IMR-90 (cell line): Measurements from ENCODE around the gene ARSJ. TPM values are rescaled to one million over a fixed set of nuclear protein-coding genes. Genes with fewer than 3 reads are reported as not detected.

Source experiments
- ATAC-seq: fragments of 200-7000 bp; cut with Tn5 transposase; 2 replicates; pipeline ENCODE4 v1.9.1; 2020; ENCODE audit warnings: low read depth, mild to moderate bottlenecking, moderate library complexity
- BruUV-seq: library from RNA; stranded (reverse); fragments of 400-500 nt; replicated peaks from 2 replicates; lab custom pipeline; 2021; lab: Mats Ljungman, UMichigan
- CTCF ChIA-PET: fragments of 300-600 bp; formaldehyde crosslinking; extraction: SDS; loops from one replicate; lab custom pipeline; 2021; ENCODE audit warnings: antibody characterized with exemption; lab: Yijun Ruan, JAX
- POLR2A ChIA-PET: fragments of 300-600 bp; sonication (Branson Sonifier 250); formaldehyde crosslinking; loops from one replicate; lab custom pipeline; 2022; ENCODE audit warnings: antibody characterized with exemption; ENCODE audit not compliant: unreplicated experiment; lab: Charles Lee
- DNase-seq: peaks from one replicate; pipeline ENCODE4 v3.0.0; 2013
- H2AFZ ChIP-seq: replicated peaks from 2 replicates; pipeline ENCODE3; 2013; ENCODE audit warnings: low read length, mild to moderate bottlenecking; ENCODE audit not compliant: poor library complexity
- H2AK5ac ChIP-seq: 2 replicates; pipeline ENCODE4 v1.6.1; 2013; ENCODE audit warnings: low read depth, low read length, inconsistent platforms
- H2AK9ac ChIP-seq: replicated peaks from 2 replicates; pipeline ENCODE3; 2013; ENCODE audit warnings: mild to moderate bottlenecking, low read depth, low read length, moderate library complexity; ENCODE audit not compliant: poor library complexity
- H2BK120ac ChIP-seq: 2 replicates; pipeline ENCODE4 v1.6.1; 2013; ENCODE audit warnings: low read depth, low read length, inconsistent platforms
- H2BK15ac ChIP-seq: 3 replicates; pipeline ENCODE4 v1.6.1; 2013; ENCODE audit warnings: low read depth, low read length, inconsistent platforms
- H2BK20ac ChIP-seq: 2 replicates; pipeline ENCODE4 v1.6.1; 2013; ENCODE audit warnings: low read depth, mild to moderate bottlenecking, inconsistent platforms, low read length, moderate library complexity
- H2BK5ac ChIP-seq: 2 replicates; pipeline ENCODE4 v1.6.1; 2013; ENCODE audit warnings: mild to moderate bottlenecking, low read depth, low read length, inconsistent platforms; ENCODE audit not compliant: poor library complexity, severe bottlenecking
- H3K14ac ChIP-seq: replicated peaks from 2 replicates; pipeline ENCODE4 v1.6.1; 2013; ENCODE audit warnings: low read depth, low read length, inconsistent platforms
- H3K18ac ChIP-seq: 2 replicates; pipeline ENCODE4 v1.6.1; 2013; ENCODE audit warnings: low read depth, low read length, control low read depth
- H3K23ac ChIP-seq: 2 replicates; pipeline ENCODE4 v1.6.1; 2013; ENCODE audit warnings: low read depth, low read length, inconsistent platforms
- H3K27ac ChIP-seq: 2 replicates; pipeline ENCODE4 v1.5.1; 2013; ENCODE audit warnings: mild to moderate bottlenecking, control low read depth, low read length; ENCODE audit not compliant: insufficient read depth
- H3K27me3 ChIP-seq: 2 replicates; pipeline ENCODE4 v1.6.1; 2013; ENCODE audit warnings: low read length; ENCODE audit not compliant: control insufficient read depth, insufficient read depth
- H3K36me3 ChIP-seq: 2 replicates; pipeline ENCODE4 v1.6.1; 2013; ENCODE audit warnings: low read length, mixed read lengths; ENCODE audit not compliant: control insufficient read depth, insufficient read depth
- H3K4ac ChIP-seq: 2 replicates; pipeline ENCODE4 v1.6.1; 2013; ENCODE audit warnings: low read depth, low read length, inconsistent platforms
- H3K4me1 ChIP-seq: 2 replicates; pipeline ENCODE4 v1.6.1; 2013; ENCODE audit warnings: low read length, mixed read lengths; ENCODE audit not compliant: control insufficient read depth, insufficient read depth
- H3K4me2 ChIP-seq: 2 replicates; pipeline ENCODE4 v1.6.1; 2013; ENCODE audit warnings: low read depth, mild to moderate bottlenecking, control low read depth, low read length, moderate library complexity
- H3K4me3 ChIP-seq: 2 replicates; pipeline ENCODE4 v1.5.1; 2013; ENCODE audit warnings: low read depth, mild to moderate bottlenecking, control low read depth, low read length, moderate library complexity; ENCODE audit not compliant: insufficient read depth
- H3K56ac ChIP-seq: 2 replicates; pipeline ENCODE4 v1.6.1; 2013; ENCODE audit warnings: low read length, inconsistent platforms; ENCODE audit not compliant: insufficient read depth; ENCODE audit errors: extremely low read depth
- H3K79me1 ChIP-seq, 2 experiments: 2 replicates each; pipeline ENCODE4 v1.6.1; 2013; ENCODE audit warnings: low read length in 2 of 2, inconsistent platforms in 1 of 2, low read depth in 1 of 2
- H3K9ac ChIP-seq: 2 replicates; pipeline ENCODE4 v1.6.1; 2013; ENCODE audit warnings: low read depth, low read length, control low read depth
- H3K9me1 ChIP-seq: 2 replicates; pipeline ENCODE4 v1.6.1; 2013; ENCODE audit warnings: low read length, inconsistent platforms; ENCODE audit not compliant: insufficient read depth
- H3K9me3 ChIP-seq: 2 replicates; pipeline ENCODE4 v1.6.1; 2013; ENCODE audit warnings: low read length; ENCODE audit not compliant: control insufficient read depth, insufficient read depth
- H4K20me1 ChIP-seq: 2 replicates; pipeline ENCODE4 v1.6.1; 2013; ENCODE audit warnings: low read length, inconsistent platforms; ENCODE audit not compliant: insufficient read depth
- H4K5ac ChIP-seq: 2 replicates; pipeline ENCODE4 v1.6.1; 2013; ENCODE audit warnings: mild to moderate bottlenecking, low read depth, low read length, control low read depth
- H4K8ac ChIP-seq, 2 experiments: 2 replicates each; pipeline ENCODE4 v1.6.1; 2013; ENCODE audit warnings: low read depth in 2 of 2, low read length in 2 of 2, control low read depth in 1 of 2, inconsistent platforms in 1 of 2
- H4K91ac ChIP-seq: 2 replicates; pipeline ENCODE4 v1.6.1; 2013; ENCODE audit warnings: low read depth, low read length, inconsistent platforms; ENCODE audit not compliant: insufficient read depth
- CEBPB ChIP-seq: IDR thresholded peaks from 2 replicates; pipeline ENCODE4 v1.6.1; 2012; ENCODE audit warnings: low read depth, low read length, improper control_type of control experiment
- CHD1 ChIP-seq: IDR thresholded peaks from 2 replicates; pipeline ENCODE4 v1.6.1; 2012; ENCODE audit warnings: low read depth, low read length, improper control_type of control experiment
- MAFK ChIP-seq: IDR thresholded peaks from 2 replicates; pipeline ENCODE4 v1.6.1; 2012; ENCODE audit warnings: low read depth, low read length, improper control_type of control experiment
- MAZ ChIP-seq: IDR thresholded peaks from 2 replicates; pipeline ENCODE4 v1.6.1; 2012; ENCODE audit warnings: low read depth, mild to moderate bottlenecking, low read length, improper control_type of control experiment, moderate library complexity, borderline replicate concordance
- MXI1 ChIP-seq: IDR thresholded peaks from 2 replicates; pipeline ENCODE4 v1.6.1; 2012; ENCODE audit warnings: low read depth, mild to moderate bottlenecking, low read length, moderate library complexity, borderline replicate concordance
- NFE2L2 ChIP-seq: fragments of 150-350 bp; IDR thresholded peaks from 2 replicates; pipeline ENCODE4 v1.6.1; 2016; ENCODE audit warnings: low read depth, mild to moderate bottlenecking, low read length
- POLR2A ChIP-seq: IDR thresholded peaks from 2 replicates; pipeline ENCODE4 v1.6.1; 2012; ENCODE audit warnings: mild to moderate bottlenecking, low read depth, low read length
- RAD21 ChIP-seq: IDR thresholded peaks from 2 replicates; pipeline ENCODE4 v1.6.1; 2012; ENCODE audit warnings: low read length, improper control_type of control experiment
- RCOR1 ChIP-seq: IDR thresholded peaks from 2 replicates; pipeline ENCODE4 v1.6.1; 2012; ENCODE audit warnings: mild to moderate bottlenecking, low read length, improper control_type of control experiment; ENCODE audit not compliant: insufficient replicate concordance
- RFX5 ChIP-seq: IDR thresholded peaks from 2 replicates; pipeline ENCODE4 v1.8.0; 2012; ENCODE audit warnings: low read depth, mild to moderate bottlenecking, low read length, moderate library complexity
- SMC3 ChIP-seq: fragments of 150-350 bp; IDR thresholded peaks from 2 replicates; pipeline ENCODE4 v1.6.1; 2016; ENCODE audit warnings: low read depth, mild to moderate bottlenecking, antibody characterized with exemption, low read length, moderate library complexity
- WGBS, 2 experiments: methylation state at CpG; one replicate each; pipeline versions ENCODE4 v1.1.5 to v1.1.7; 2013; ENCODE audit warnings: missing lambda C conversion rate in 2 of 2; ENCODE audit not compliant: insufficient read length in 1 of 2; ENCODE audit errors: extremely low coverage in 2 of 2; 5-methylcytosine and 5-hydroxymethylcytosine counted together
- dilution Hi-C: fragments of 300-500 bp; cut with HindIII; formaldehyde crosslinking; loops from one replicate; pipeline ENCODE4 v1.14.3; 2018; ENCODE audit warnings: low sequenced_read_pairs; ENCODE audit not compliant: unreplicated experiment
- in situ Hi-C: fragments of 300-500 bp; cut with MboI; formaldehyde crosslinking; loops from 3 replicates; pipeline ENCODE4 v1.14.3; 2019; ENCODE audit warnings: low sequenced_read_pairs, inconsistent platforms, mixed read lengths
- intact Hi-C: fragments of 100-400 bp; cut with micrococcal nuclease; formaldehyde crosslinking; loops from 2 replicates; pipeline ENCODE4 v1.10.0; 2022
- polyA plus RNA-seq, 3 experiments: library from polyadenylated mRNA; depleted of rRNA; stranded (reverse); fragments of >200 nt; gene quantifications; 2 replicates each; pipeline ENCODE4 v1.2.3, GENCODE V29; 2012; ENCODE audit warnings: low replicate concordance in 1 of 3
- total RNA-seq: library from RNA; depleted of rRNA; stranded (reverse); fragments of >200 nt; gene quantifications from 2 replicates; pipeline ENCODE4 v1.2.3, GENCODE V29; 2012
- TF ChIP-seq, protein P1 (sequence below): fragments of 150-350 bp; IDR thresholded peaks from 2 replicates; pipeline ENCODE4 v1.6.1; 2016; ENCODE audit warnings: low read depth, mild to moderate bottlenecking, low read length, moderate library complexity, borderline replicate concordance

The ARSJ gene
- total and polyA plus RNA-seq, 2 of the 4 experiments (the other 2 are of a cell fraction) = 47.7 to 143 TPM

DNA sequence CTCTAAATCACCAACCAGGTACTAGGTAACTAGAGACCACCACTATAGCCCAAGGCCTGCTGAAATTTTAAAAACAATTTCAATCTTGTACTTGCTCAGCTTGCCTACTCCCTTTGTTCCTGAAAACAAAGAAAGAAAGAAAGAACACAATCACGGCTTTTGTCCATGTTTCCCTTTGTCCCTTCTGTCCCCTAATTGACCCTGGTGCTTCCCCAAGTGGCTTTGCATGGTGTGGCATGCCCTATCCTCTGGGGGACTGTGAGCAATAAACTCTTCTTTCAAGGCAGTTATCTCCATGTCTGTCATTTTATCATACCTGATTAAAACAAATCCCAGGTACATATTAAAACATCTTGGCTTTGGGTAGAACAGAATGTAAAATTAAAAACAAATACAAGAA is 94.8 kb downstream of the ARSJ start:
- Histone ChIP-seq H2BK15ac (no peak overlapping the region), H3K9me3 (0 out of 2 replicates have a peak, but pooled peaks cover under 1% of the 10 kb centered on the region), H2BK120ac (no peak overlapping the region), H3K9ac (no peak overlapping the region), H2AK5ac (no peak overlapping the region), H3K18ac (no peak overlapping the region), H3K4me3 (no peak overlapping the region), H3K4me2 (no peak overlapping the region), H3K36me3 (no peaks in the 10 kb centered on the region), H2AK9ac (no peak overlapping the region), H2AFZ (no peak overlapping the region), H3K79me1 (no peaks in the 10 kb centered on the region), H3K4ac (no peak overlapping the region), H3K9me1 (peaks cover 4% of the 10 kb centered on the region; the same call in 1 of the 2 replicates), H4K5ac (no peak overlapping the region), H3K23ac (no peak overlapping the region), H2BK20ac (no peak overlapping the region), H3K27me3 (no peaks in the 10 kb centered on the region), H2BK5ac (no peak overlapping the region), H4K8ac (no peak overlapping the region), H3K27ac (no peak overlapping the region), H4K20me1 (no peaks in the 10 kb centered on the region), H3K14ac (no peak overlapping the region), H3K4me1 (peaks cover 4% of the 10 kb centered on the region), H3K56ac (no peak overlapping the region), H4K91ac (no peak overlapping the region)
- ATAC-seq = no peak
- TF ChIP-seq, protein P1, sequence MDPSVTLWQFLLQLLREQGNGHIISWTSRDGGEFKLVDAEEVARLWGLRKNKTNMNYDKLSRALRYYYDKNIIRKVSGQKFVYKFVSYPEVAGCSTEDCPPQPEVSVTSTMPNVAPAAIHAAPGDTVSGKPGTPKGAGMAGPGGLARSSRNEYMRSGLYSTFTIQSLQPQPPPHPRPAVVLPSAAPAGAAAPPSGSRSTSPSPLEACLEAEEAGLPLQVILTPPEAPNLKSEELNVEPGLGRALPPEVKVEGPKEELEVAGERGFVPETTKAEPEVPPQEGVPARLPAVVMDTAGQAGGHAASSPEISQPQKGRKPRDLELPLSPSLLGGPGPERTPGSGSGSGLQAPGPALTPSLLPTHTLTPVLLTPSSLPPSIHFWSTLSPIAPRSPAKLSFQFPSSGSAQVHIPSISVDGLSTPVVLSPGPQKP = no peak
- TF ChIP-seq NFE2L2 (no peak), MAZ (no peak), CEBPB (no peak), RFX5 (no peak), RCOR1 (no peak), MXI1 (no peak), RAD21 (no peak), CHD1 (no peak), POLR2A (no peak), SMC3 (no peak), MAFK (no peak)
- no TSS peak for BruUV-seq
- intact Hi-C loops = loop anchor here (5.0 kb wide), 2 partner anchors 97 to 492 kb away; no protein-coding TSS in a partner anchor
- in situ Hi-C loops = no loop called here
- dilution Hi-C loops = no loop called here
- ChIA-PET CTCF (no interaction called here), POLR2A (no interaction called here)
- DNase-seq = no peak
- WGBS, 2 experiments = no CpG with 5 or more reads among the region's 1 CpG
